RWPE2 (cell line): ENCODE data around the gene SMCHD1.

ENCODE experiments used
- ATAC-seq: fragments of 200-7000 bp; cut with Tn5 transposase; 3 replicates; pipeline ENCODE4 v1.9.1; 2021; ENCODE audit warnings: low read depth
- DNase-seq: peaks from one replicate; pipeline ENCODE4 v3.0.0-alpha.2; 2020; ENCODE audit warnings: low spot score
- H3K27ac ChIP-seq: fragments of 450-650 bp; 2 replicates; pipeline ENCODE4 v1.5.1; 2017; ENCODE audit warnings: mild to moderate bottlenecking; ENCODE audit not compliant: poor library complexity, severe bottlenecking
- H3K27me3 ChIP-seq: fragments of 250-450 bp; sonication (Bioruptor Pico); 2 replicates; pipeline ENCODE4 v1.5.1; 2021; ENCODE audit warnings: mild to moderate bottlenecking, moderate library complexity; ENCODE audit not compliant: insufficient read depth, poor library complexity, severe bottlenecking
- H3K36me3 ChIP-seq: fragments of 250-450 bp; sonication (Bioruptor Pico); 2 replicates; pipeline ENCODE4 v1.5.1; 2020; ENCODE audit warnings: low read depth, mild to moderate bottlenecking, moderate library complexity
- H3K4me1 ChIP-seq: fragments of 250-450 bp; sonication (Bioruptor Pico); 2 replicates; pipeline ENCODE4 v1.5.1; 2021; ENCODE audit warnings: mild to moderate bottlenecking, moderate library complexity; ENCODE audit not compliant: insufficient read depth, poor library complexity, severe bottlenecking
- H3K4me3 ChIP-seq: fragments of 250-450 bp; sonication (Bioruptor Pico); 2 replicates; pipeline ENCODE4 v1.5.1; 2021; ENCODE audit warnings: mild to moderate bottlenecking, moderate library complexity; ENCODE audit not compliant: severe bottlenecking
- H3K9me3 ChIP-seq: fragments of 250-450 bp; sonication (Bioruptor Pico); 2 replicates; pipeline ENCODE4 v1.5.1; 2021; ENCODE audit warnings: mild to moderate bottlenecking, moderate library complexity; ENCODE audit not compliant: severe bottlenecking
- TF ChIP-seq, protein P1 (sequence below): fragments of 450-650 bp; IDR thresholded peaks from one replicate; pipeline ENCODE4 v1.5.1; 2017; ENCODE audit warnings: mild to moderate bottlenecking, moderate library complexity; ENCODE audit not compliant: poor library complexity, severe bottlenecking

SMCHD1 gene

GRCh38 chr18:2617401-2617998 is 38.0 kb upstream of the SMCHD1 start:
- H3K4me3 ChIP-seq = no peak overlapping the region
- peaks cover 40% of the 10 kb centered on the region for H3K36me3 ChIP-seq
- H3K4me1 ChIP-seq = no peaks in the 10 kb centered on the region
- no peaks in the 10 kb centered on the region for H3K27me3 ChIP-seq
- TF ChIP-seq, protein P1, sequence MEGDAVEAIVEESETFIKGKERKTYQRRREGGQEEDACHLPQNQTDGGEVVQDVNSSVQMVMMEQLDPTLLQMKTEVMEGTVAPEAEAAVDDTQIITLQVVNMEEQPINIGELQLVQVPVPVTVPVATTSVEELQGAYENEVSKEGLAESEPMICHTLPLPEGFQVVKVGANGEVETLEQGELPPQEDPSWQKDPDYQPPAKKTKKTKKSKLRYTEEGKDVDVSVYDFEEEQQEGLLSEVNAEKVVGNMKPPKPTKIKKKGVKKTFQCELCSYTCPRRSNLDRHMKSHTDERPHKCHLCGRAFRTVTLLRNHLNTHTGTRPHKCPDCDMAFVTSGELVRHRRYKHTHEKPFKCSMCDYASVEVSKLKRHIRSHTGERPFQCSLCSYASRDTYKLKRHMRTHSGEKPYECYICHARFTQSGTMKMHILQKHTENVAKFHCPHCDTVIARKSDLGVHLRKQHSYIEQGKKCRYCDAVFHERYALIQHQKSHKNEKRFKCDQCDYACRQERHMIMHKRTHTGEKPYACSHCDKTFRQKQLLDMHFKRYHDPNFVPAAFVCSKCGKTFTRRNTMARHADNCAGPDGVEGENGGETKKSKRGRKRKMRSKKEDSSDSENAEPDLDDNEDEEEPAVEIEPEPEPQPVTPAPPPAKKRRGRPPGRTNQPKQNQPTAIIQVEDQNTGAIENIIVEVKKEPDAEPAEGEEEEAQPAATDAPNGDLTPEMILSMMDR = no peak
- no peak for DNase-seq
- no peak; the same call in 2 of the 3 replicates for ATAC-seq
- no peaks in the 10 kb centered on the region for H3K9me3 ChIP-seq
- H3K27ac ChIP-seq = no peak overlapping the region

- Histone ChIP-seq H3K9me3 (no peaks in the 10 kb centered on the region), H3K4me1 (no peaks in the 10 kb centered on the region), H3K27me3 (no peaks in the 10 kb centered on the region), H3K27ac (no peak overlapping the region), H3K36me3 (peaks cover 35% of the 10 kb centered on the region), H3K4me3 (no peak overlapping the region)
- DNase-seq (no peak), ATAC-seq (no peak)
- TF ChIP-seq, protein P1 = no peak
Observed at GRCh38 chr18:2618009-2618408, 37.5 kb upstream of the SMCHD1 start.

GRCh38 chr18:2625217-2625616 is 30.3 kb upstream of the SMCHD1 start:
- Histone ChIP-seq H3K27me3 (no peaks in the 10 kb centered on the region), H3K27ac (no peak overlapping the region), H3K4me3 (no peak overlapping the region), H3K36me3 (no peaks in the 10 kb centered on the region), H3K9me3 (no peaks in the 10 kb centered on the region), H3K4me1 (no peaks in the 10 kb centered on the region)
- ATAC-seq (no peak), DNase-seq (no peak)
- TF ChIP-seq, protein P1 = no peak

DNA sequence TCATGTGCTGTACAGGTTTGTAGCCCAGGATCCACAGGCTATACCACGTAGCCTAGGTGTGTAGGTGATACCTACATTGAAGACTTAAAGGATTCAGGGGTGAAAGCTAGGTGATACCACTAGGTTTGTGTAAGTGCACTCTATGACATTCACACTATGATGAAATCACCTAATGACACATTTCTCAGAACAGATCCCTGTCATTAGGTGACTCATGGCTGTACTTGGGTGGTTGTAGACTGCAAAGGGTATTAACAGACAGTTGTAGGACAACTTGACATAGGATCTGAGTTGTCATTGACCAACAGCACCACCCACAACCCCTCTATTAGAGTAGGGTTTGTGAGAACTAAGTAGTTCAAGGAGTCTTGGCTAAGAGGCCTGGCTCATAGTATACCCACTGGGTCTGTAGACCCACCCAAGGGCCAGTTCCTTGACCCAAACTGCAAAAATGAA is 27.7 kb upstream of the SMCHD1 start:
- Histone ChIP-seq H3K4me3 (no peak overlapping the region), H3K4me1 (no peaks in the 10 kb centered on the region), H3K36me3 (no peaks in the 10 kb centered on the region), H3K27me3 (no peaks in the 10 kb centered on the region), H3K9me3 (no peaks in the 10 kb centered on the region), H3K27ac (no peak overlapping the region)
- ATAC-seq (peak; percentile 69), DNase-seq (no peak)
- TF ChIP-seq, protein P1 = no peak

DNA sequence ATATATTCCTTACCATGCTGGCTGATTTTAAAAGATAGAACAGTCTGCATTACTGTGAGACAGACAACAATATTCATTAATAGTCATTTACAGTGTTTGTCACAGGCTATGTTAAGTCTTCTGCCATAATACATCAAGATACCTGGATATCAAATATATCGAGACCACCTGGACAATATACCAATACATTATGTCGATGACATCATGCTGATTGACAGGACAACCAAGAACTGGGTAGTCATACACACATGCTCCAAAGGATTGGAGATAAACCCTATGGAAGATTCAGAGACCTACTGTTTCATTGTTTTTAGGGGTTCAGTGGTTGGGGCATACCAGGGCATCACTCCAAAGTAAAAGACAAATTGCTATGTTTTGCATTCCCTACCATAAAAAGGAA is 26.5 kb upstream of the SMCHD1 start:
- H3K27me3 ChIP-seq = no peaks in the 10 kb centered on the region
- no peaks in the 10 kb centered on the region for H3K9me3 ChIP-seq
- TF ChIP-seq, protein P1 = no peak
- H3K27ac ChIP-seq = no peak overlapping the region
- ATAC-seq = no peak
- H3K4me3 ChIP-seq = no peak overlapping the region
- DNase-seq = no peak
- H3K36me3 ChIP-seq = no peaks in the 10 kb centered on the region
- H3K4me1 ChIP-seq = no peaks in the 10 kb centered on the region
